HepG2 (cell line): ENCODE data around the gene DIS3L2.

ENCODE experiments used
- ARNT ChIP-seq: fragments of 450-650 bp; IDR thresholded peaks from 2 replicates; pipeline ENCODE4 v1.6.1; 2017
- EZH2 ChIP-seq: conservative IDR thresholded peaks from 2 replicates; pipeline ENCODE4 v1.6.1; 2012; ENCODE audit warnings: mild to moderate bottlenecking, low read depth, low read length, moderate library complexity
- MTERF4 ChIP-seq: sonication (generic); formaldehyde crosslinking; IDR thresholded peaks from 2 replicates; pipeline ENCODE4 v1.8.0; 2023; ENCODE audit warnings: mild to moderate bottlenecking, missing genetic modification reagents
- NFIC ChIP-seq: IDR thresholded peaks from 2 replicates; pipeline ENCODE4 v1.6.1; 2012; ENCODE audit warnings: mild to moderate bottlenecking, low read length, inconsistent platforms
- RBFOX2 ChIP-seq: fragments of 200-400 bp; formaldehyde crosslinking; IDR thresholded peaks from 2 replicates; pipeline ENCODE4 v1.6.1; 2017; ENCODE audit warnings: low read depth, mild to moderate bottlenecking, low read length
- SIN3A ChIP-seq: IDR thresholded peaks from 2 replicates; pipeline ENCODE4 v1.6.1; 2011; ENCODE audit warnings: low read depth, mild to moderate bottlenecking, control low read depth, low read length, borderline replicate concordance

GRCh38 chr2:232287316-232287715, 325.8 kb downstream of the DIS3L2 start:
- TF ChIP-seq MTERF4 (no peak), SIN3A (no peak), RBFOX2 (no peak), NFIC (no peak), EZH2 (no peak), ARNT (no peak)
